A673 (cell line): ENCODE data around the gene ARHGDIB. TPM values are rescaled to one million over a fixed set of nuclear protein-coding genes. Genes with fewer than 3 reads are reported as not detected.
A peak's percentile ranks its signal among the peaks of the same experiment; 100 is the strongest.

Source experiments
- BruUV-seq: library from RNA; stranded (reverse); fragments of 400-500 nt; replicated peaks from 2 replicates; lab custom pipeline; 2021; lab: Mats Ljungman, UMichigan
- CTCF ChIA-PET: fragments of 300-600 bp; sonication (Branson Sonifier 250); formaldehyde crosslinking; loops from one replicate; lab custom pipeline; 2022; ENCODE audit warnings: antibody characterized with exemption; lab: Charles Lee
- POLR2A ChIA-PET: fragments of 300-600 bp; sonication (Branson Sonifier 250); formaldehyde crosslinking; loops from one replicate; lab custom pipeline; 2022; ENCODE audit warnings: antibody characterized with exemption; ENCODE audit not compliant: low non-redundant PET; lab: Charles Lee
- DNase-seq: peaks from one replicate; pipeline ENCODE4 v3.0.0-alpha.2; 2015; ENCODE audit warnings: low spot score
- H3K27ac ChIP-seq: fragments of 200-600 bp; sonication (generic); 2 replicates; pipeline ENCODE4 v1.5.1; 2016; ENCODE audit warnings: mixed run types, low read depth, mild to moderate bottlenecking, mixed read lengths, antibody characterized with exemption, low read length; ENCODE audit not compliant: poor library complexity, severe bottlenecking
- H3K27me3 ChIP-seq: fragments of 200-600 bp; sonication (generic); replicated peaks from 2 replicates; pipeline ENCODE4 v1.6.1; 2017; ENCODE audit warnings: mixed run types, low read depth, mild to moderate bottlenecking, mixed read lengths, antibody characterized with exemption, low read length; ENCODE audit not compliant: insufficient read depth, poor library complexity
- H3K36me3 ChIP-seq: fragments of 200-600 bp; sonication (generic); 2 replicates; pipeline ENCODE4 v1.6.1; 2016; ENCODE audit warnings: mixed run types, mild to moderate bottlenecking, mixed read lengths, antibody characterized with exemption, low read length; ENCODE audit not compliant: insufficient read depth, poor library complexity, severe bottlenecking
- H3K4me1 ChIP-seq: fragments of 200-600 bp; sonication (generic); 2 replicates; pipeline ENCODE4 v1.6.1; 2017; ENCODE audit warnings: mixed run types, mild to moderate bottlenecking, mixed read lengths, antibody characterized with exemption, low read length; ENCODE audit not compliant: insufficient read depth, poor library complexity, severe bottlenecking
- H3K4me3 ChIP-seq: fragments of 200-600 bp; sonication (generic); 2 replicates; pipeline ENCODE4 v1.5.1; 2016; ENCODE audit warnings: low read depth, mixed run types, mild to moderate bottlenecking, mixed read lengths, low read length; ENCODE audit not compliant: poor library complexity, severe bottlenecking
- H3K9me3 ChIP-seq: fragments of 200-600 bp; sonication (generic); 2 replicates; pipeline ENCODE4 v1.6.1; 2016; ENCODE audit warnings: mixed run types, low read depth, mild to moderate bottlenecking, mixed read lengths, antibody characterized with exemption, low read length; ENCODE audit not compliant: poor library complexity, severe bottlenecking
- CTCF ChIP-seq: fragments of 300-800, 200-600 bp; sonication (generic); conservative IDR thresholded peaks from 2 replicates; pipeline ENCODE4 v1.5.1; 2017; ENCODE audit warnings: low read depth, mild to moderate bottlenecking, antibody characterized with exemption, low read length, moderate library complexity, mixed read lengths
- EZH2 ChIP-seq: fragments of 200-600 bp; sonication (generic); IDR thresholded peaks from 2 replicates; pipeline ENCODE4 v1.6.1; 2017; ENCODE audit warnings: borderline replicate concordance, low read depth, mild to moderate bottlenecking, mixed read lengths, antibody characterized with exemption, low read length; ENCODE audit not compliant: poor library complexity, severe bottlenecking
- intact Hi-C: fragments of 100-400 bp; cut with micrococcal nuclease; formaldehyde crosslinking; loops from one replicate; pipeline ENCODE4 v1.10.0; 2022; ENCODE audit not compliant: unreplicated experiment
- total RNA-seq: library from RNA; stranded (reverse); gene quantifications from 2 replicates; pipeline ENCODE4 v1.2.3, GENCODE V29; 2021

ARHGDIB gene
- total RNA-seq, 1 experiment from 2014 or later: 122 TPM

GRCh38 chr12:14950421-14950820 is 11.0 kb downstream of the ARHGDIB start:
- TF ChIP-seq CTCF (no peak), EZH2 (no peak)
- peaks cover 22% of the 10 kb centered on the region for H3K4me1 ChIP-seq
- POLR2A ChIA-PET: no interaction called here
- no peaks in the 10 kb centered on the region for H3K9me3 ChIP-seq
- intact Hi-C loops: no loop called here
- H3K4me3 ChIP-seq: no peak overlapping the region
- no peak for DNase-seq
- no peaks in the 10 kb centered on the region for H3K27me3 ChIP-seq
- peaks cover 12% of the 10 kb centered on the region for H3K36me3 ChIP-seq
- no peak overlapping the region for H3K27ac ChIP-seq
- CTCF ChIA-PET: no interaction called here
- no TSS peak for BruUV-seq

- H3K27me3 ChIP-seq: no peaks in the 10 kb centered on the region
- H3K36me3 ChIP-seq: peaks cover 12% of the 10 kb centered on the region
- ChIA-PET CTCF (no interaction called here), POLR2A (no interaction called here)
- no peak for DNase-seq
- peaks cover 21% of the 10 kb centered on the region for H3K4me1 ChIP-seq
- no peaks in the 10 kb centered on the region for H3K9me3 ChIP-seq
- intact Hi-C loops: no loop called here
- H3K27ac ChIP-seq: peak overlapping the region; percentile 92
- H3K4me3 ChIP-seq: no peak overlapping the region
- TF ChIP-seq CTCF (no peak), EZH2 (no peak)
- BruUV-seq: no TSS peak
These were observed 11.8 kb downstream of the ARHGDIB start for GRCh38 chr12:14949631-14950030.

DNA sequence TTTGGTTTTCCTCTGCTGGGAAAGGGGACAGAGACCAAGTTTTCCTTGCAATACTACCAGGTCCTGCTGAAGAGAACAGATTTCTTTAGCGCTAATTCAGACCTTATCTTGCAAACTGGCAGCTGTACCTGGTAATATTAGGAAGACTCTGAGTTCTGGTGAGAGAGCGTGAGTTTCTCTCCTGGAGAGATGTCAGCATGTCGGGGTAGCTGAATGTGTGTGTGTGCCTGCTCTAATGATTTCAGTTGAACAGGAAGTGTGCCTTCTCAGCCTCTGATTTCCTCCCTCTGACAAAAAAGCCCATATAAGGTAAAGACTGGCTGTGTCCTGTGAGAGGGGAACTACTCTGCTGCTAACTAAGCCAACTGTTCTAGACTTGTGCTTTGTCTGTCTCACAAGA is 12.7 kb downstream of the ARHGDIB start:
- ChIA-PET CTCF (no interaction called here), POLR2A (no interaction called here)
- intact Hi-C loops: no loop called here
- no peaks in the 10 kb centered on the region for H3K9me3 ChIP-seq
- no peaks in the 10 kb centered on the region for H3K27me3 ChIP-seq
- peaks cover 21% of the 10 kb centered on the region for H3K4me1 ChIP-seq
- TF ChIP-seq CTCF (no peak), EZH2 (no peak)
- H3K4me3 ChIP-seq: no peak overlapping the region
- no TSS peak for BruUV-seq
- H3K27ac ChIP-seq: peak overlapping the region; percentile 92
- H3K36me3 ChIP-seq: peaks cover 12% of the 10 kb centered on the region
- peak; percentile 87 for DNase-seq
